Esophagus squamous epithelium (tissue), 4 donors: ENCODE data around the gene SLC31A2.

Source experiments
- POLR2A ChIP-seq, 4 donors: fragments of 450-650 bp; IDR thresholded peaks; one replicate each; pipeline ENCODE4 v1.6.1; 2017; ENCODE audit warnings: antibody characterized with exemption in 4 of 4, mild to moderate bottlenecking in 4 of 4, moderate library complexity in 3 of 4
- TF ChIP-seq, protein P1 (sequence below), 6 experiments: fragments of 450-650 bp in 4 of 6; fragments of 200-600 bp in 2 of 6; sonication (generic) in 2 of 6; IDR thresholded peaks; one replicate each; pipeline ENCODE4 v1.5.1; 2016 to 2019; ENCODE audit warnings: antibody characterized with exemption in 6 of 6, mild to moderate bottlenecking in 4 of 6, moderate library complexity in 4 of 6

DNA sequence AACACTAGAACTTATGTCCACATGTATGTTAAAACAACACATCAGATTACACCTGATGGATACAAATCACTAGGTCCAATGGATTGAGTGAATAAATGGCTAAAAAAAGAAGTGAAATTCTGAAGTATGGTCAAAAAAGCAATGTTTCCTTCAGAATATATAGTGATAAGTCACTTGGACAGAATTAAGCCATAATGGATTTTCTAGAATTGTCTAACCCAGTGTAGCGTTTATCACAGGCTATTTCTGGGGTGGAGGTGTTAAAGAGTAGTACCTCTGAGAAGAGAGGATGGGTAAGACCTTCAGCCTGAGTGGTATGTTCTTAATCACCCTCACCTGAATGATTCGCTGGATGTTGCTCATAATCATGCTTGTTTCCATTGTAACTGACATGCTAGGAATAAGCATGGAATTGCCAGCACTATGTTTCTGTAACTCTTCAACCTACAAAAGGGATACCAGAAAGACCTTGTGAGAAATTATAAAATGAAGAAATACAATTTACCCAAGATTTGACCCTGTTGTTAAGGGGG is 33.2 kb downstream of the SLC31A2 start:
- TF ChIP-seq, protein P1, sequence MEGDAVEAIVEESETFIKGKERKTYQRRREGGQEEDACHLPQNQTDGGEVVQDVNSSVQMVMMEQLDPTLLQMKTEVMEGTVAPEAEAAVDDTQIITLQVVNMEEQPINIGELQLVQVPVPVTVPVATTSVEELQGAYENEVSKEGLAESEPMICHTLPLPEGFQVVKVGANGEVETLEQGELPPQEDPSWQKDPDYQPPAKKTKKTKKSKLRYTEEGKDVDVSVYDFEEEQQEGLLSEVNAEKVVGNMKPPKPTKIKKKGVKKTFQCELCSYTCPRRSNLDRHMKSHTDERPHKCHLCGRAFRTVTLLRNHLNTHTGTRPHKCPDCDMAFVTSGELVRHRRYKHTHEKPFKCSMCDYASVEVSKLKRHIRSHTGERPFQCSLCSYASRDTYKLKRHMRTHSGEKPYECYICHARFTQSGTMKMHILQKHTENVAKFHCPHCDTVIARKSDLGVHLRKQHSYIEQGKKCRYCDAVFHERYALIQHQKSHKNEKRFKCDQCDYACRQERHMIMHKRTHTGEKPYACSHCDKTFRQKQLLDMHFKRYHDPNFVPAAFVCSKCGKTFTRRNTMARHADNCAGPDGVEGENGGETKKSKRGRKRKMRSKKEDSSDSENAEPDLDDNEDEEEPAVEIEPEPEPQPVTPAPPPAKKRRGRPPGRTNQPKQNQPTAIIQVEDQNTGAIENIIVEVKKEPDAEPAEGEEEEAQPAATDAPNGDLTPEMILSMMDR (IDR thresholded peaks at IDR 0.05), result no peak
- no peak for TF ChIP-seq POLR2A (IDR thresholded peaks at IDR 0.05)
